B cell (primary cell): ENCODE results near the gene PGBD5. TPM values are rescaled to one million over a fixed set of nuclear protein-coding genes. Genes with fewer than 3 reads are reported as not detected.

ENCODE experiments used
- ATAC-seq: fragments of 200-7000 bp; cut with Tn5 transposase; one replicate; pipeline ENCODE4 v1.10.0; 2021; ENCODE audit warnings: low read depth, mild to moderate bottlenecking, moderate number of reproducible peaks, moderate library complexity
- CTCF ChIA-PET: fragments of 350-600 bp; sonication (Branson Sonifier 250); formaldehyde crosslinking; loops from one replicate; lab custom pipeline; 2021; ENCODE audit warnings: antibody characterized with exemption, inconsistent platforms; lab: Charles Lee
- POLR2A ChIA-PET: fragments of 350-600 bp; sonication (Branson Sonifier 250); formaldehyde crosslinking; loops from one replicate; lab custom pipeline; 2021; ENCODE audit warnings: antibody characterized with exemption; lab: Charles Lee
- DNase-seq: peaks from one replicate; pipeline ENCODE4 v3.0.0; 2013
- H2AFZ ChIP-seq: 2 replicates; pipeline ENCODE4 v1.6.1; 2012; ENCODE audit warnings: mild to moderate bottlenecking, low read depth, low read length; ENCODE audit not compliant: insufficient read depth, poor library complexity, severe bottlenecking
- H3K27ac ChIP-seq, 2 donors: 1 replicate in 1 of 2; 2 replicates in 1 of 2; pipeline ENCODE4 v1.5.1; 2012 to 2013; ENCODE audit warnings: low read length in 2 of 2, mild to moderate bottlenecking in 2 of 2, moderate library complexity in 1 of 2
- H3K27me3 ChIP-seq, 4 experiments: fragments of 200-600 bp in 1 of 4; sonication (generic) in 1 of 4; replicated peaks in 1 of 4; 1 replicate in 2 of 4; 2 replicates in 2 of 4; pipeline versions ENCODE4 v1.6.1 to v1.7.0; 2013 to 2016; ENCODE audit warnings: low read length in 3 of 4, mild to moderate bottlenecking in 2 of 4, mixed read lengths in 1 of 4, moderate library complexity in 1 of 4; ENCODE audit not compliant: insufficient read depth in 4 of 4, control insufficient read depth in 3 of 4; ENCODE audit errors: control extremely low read depth in 1 of 4
- H3K36me3 ChIP-seq, 2 experiments: replicated peaks in 1 of 2; 1 replicate in 1 of 2; 2 replicates in 1 of 2; pipeline versions ENCODE4 v1.6.1 to v1.7.1; 2013; ENCODE audit warnings: low read length in 1 of 2; ENCODE audit not compliant: insufficient read depth in 2 of 2, control insufficient read depth in 1 of 2; ENCODE audit errors: control extremely low read depth in 1 of 2, extremely low read depth in 1 of 2
- H3K4me1 ChIP-seq, 2 donors: fragments of 200-600 bp in 1 of 2; sonication (generic) in 1 of 2; 1 replicate in 1 of 2; 2 replicates in 1 of 2; pipeline versions ENCODE4 v1.5.1 to v1.6.1; 2013 to 2017; ENCODE audit warnings: low read length in 2 of 2; ENCODE audit not compliant: control insufficient read depth in 2 of 2, insufficient read depth in 2 of 2
- H3K4me2 ChIP-seq: replicated peaks from 2 replicates; pipeline ENCODE3; 2012; ENCODE audit warnings: mild to moderate bottlenecking, low read depth, low read length; ENCODE audit not compliant: poor library complexity, severe bottlenecking
- H3K4me3 ChIP-seq, 5 experiments: fragments of 200-600 bp in 1 of 5; sonication (generic) in 1 of 5; 1 replicate in 3 of 5; 2 replicates in 2 of 5; pipeline versions ENCODE4 v1.5.1 to v1.7.0; 2011 to 2016; ENCODE audit warnings: low read length in 4 of 5, mild to moderate bottlenecking in 4 of 5, low read depth in 2 of 5, control low read depth in 1 of 5, moderate library complexity in 1 of 5; ENCODE audit not compliant: insufficient read depth in 1 of 5; ENCODE audit errors: control extremely low read depth in 1 of 5, extremely low read depth in 1 of 5
- H3K79me2 ChIP-seq: fragments of 200-600 bp; sonication (generic); one replicate; pipeline ENCODE4 v1.6.0; 2016; ENCODE audit warnings: low read length; ENCODE audit not compliant: control insufficient read depth, insufficient read depth
- H3K9ac ChIP-seq: fragments of 200-600 bp; sonication (generic); 2 replicates; pipeline ENCODE4 v1.6.1; 2017; ENCODE audit warnings: mild to moderate bottlenecking, low read length, moderate library complexity
- H3K9me3 ChIP-seq, 3 donors: one replicate each; pipeline versions ENCODE4 v1.6.1 to v1.7.1; 2013; ENCODE audit warnings: low read length in 2 of 3; ENCODE audit not compliant: control insufficient read depth in 2 of 3, insufficient read depth in 1 of 3; ENCODE audit errors: control extremely low read depth in 1 of 3
- H4K20me1 ChIP-seq: 2 replicates; pipeline ENCODE4 v1.6.0; 2012; ENCODE audit warnings: mild to moderate bottlenecking, low read length; ENCODE audit not compliant: insufficient read depth, control insufficient read depth, poor library complexity, severe bottlenecking
- H3K27ac Mint-ChIP-seq: one replicate; pipeline ENCODE4 v1.8.0; 2021; ENCODE audit warnings: mixed read lengths
- H3K27me3 Mint-ChIP-seq: one replicate; pipeline ENCODE4 v1.8.0; 2021; ENCODE audit warnings: mixed read lengths
- H3K4me1 Mint-ChIP-seq: one replicate; pipeline ENCODE4 v1.8.0; 2021; ENCODE audit warnings: mixed read lengths
- H3K4me3 Mint-ChIP-seq: one replicate; pipeline ENCODE4 v1.8.0; 2021; ENCODE audit warnings: mixed read lengths
- H3K9me3 Mint-ChIP-seq: one replicate; pipeline ENCODE4 v1.8.0; 2022; ENCODE audit warnings: mixed read lengths; ENCODE audit not compliant: insufficient read depth
- EZH2 ChIP-seq: IDR thresholded peaks from 2 replicates; pipeline ENCODE4 v1.6.1; 2012; ENCODE audit warnings: borderline replicate concordance, low read depth, mild to moderate bottlenecking, moderate library complexity, low read length; ENCODE audit not compliant: insufficient read depth, poor library complexity, severe bottlenecking
- WGBS: methylation state at CpG from one replicate; pipeline ENCODE4 v1.1.5; 2013; ENCODE audit warnings: missing lambda C conversion rate; ENCODE audit not compliant: insufficient coverage; 5-methylcytosine and 5-hydroxymethylcytosine counted together
- intact Hi-C: fragments of 100-400 bp; cut with micrococcal nuclease; formaldehyde crosslinking; loops from one replicate; pipeline ENCODE4 v1.10.0; 2022
- polyA plus RNA-seq: library from polyadenylated mRNA; depleted of rRNA; stranded (reverse); fragments of >200 nt; gene quantifications from 2 replicates; pipeline ENCODE4 v1.2.3, GENCODE V29; 2012
- total RNA-seq, 2 donors: library from RNA; stranded (reverse); fragments of 120-200 nt in 1 of 2; gene quantifications; 1 replicate in 1 of 2; 2 replicates in 1 of 2; pipeline versions ENCODE4 v1.2.3 to v1.2.4, GENCODE V29; 2013 to 2022
- TF ChIP-seq, protein P1 (sequence below): fragments of 200-600 bp; IDR thresholded peaks from one replicate; pipeline ENCODE4 v1.8.0; 2022; ENCODE audit warnings: antibody characterized with exemption, mild to moderate bottlenecking

Gene PGBD5
- total and polyA plus RNA-seq, 2 donors (not counting 1 experiment from before 2014, with no cell fraction given) = 0.07 TPM; not detected in 1

DNA sequence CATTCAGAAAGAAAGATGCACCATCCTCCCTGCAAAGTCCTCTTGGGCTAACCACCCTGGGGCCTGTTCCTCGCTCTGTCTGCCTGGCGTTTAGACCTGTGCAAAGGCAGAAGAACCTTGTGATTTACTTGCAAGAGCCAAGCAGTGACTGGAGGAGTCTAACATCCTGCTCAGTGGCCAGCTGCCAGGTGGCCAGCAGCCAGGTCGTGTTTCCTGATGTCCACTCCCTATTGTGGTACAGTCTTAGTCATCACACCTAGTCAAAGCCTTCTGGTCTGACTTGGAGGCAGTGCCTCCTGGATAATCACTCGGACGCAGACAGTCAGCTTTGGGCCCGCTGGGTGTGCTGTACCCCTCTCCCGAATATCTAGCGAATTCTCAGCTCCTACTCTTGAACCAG is 118.1 kb downstream of the PGBD5 start:
- intact Hi-C loops = no loop called here
- POLR2A ChIA-PET = no interaction called here
- Histone ChIP-seq H3K4me3 (no peak overlapping the region), H3K4me1 (peaks cover 3 to 6% of the 10 kb centered on the region in 2 donors), H3K36me3 (no peaks in the 10 kb centered on the region), H2AFZ (no peak overlapping the region), H3K9me3 (no peaks in the 10 kb centered on the region), H3K9ac (no peak overlapping the region), H4K20me1 (no peaks in the 10 kb centered on the region), H3K79me2 (no peaks in the 10 kb centered on the region), H3K4me2 (no peak overlapping the region), H3K27ac (no peak overlapping the region), H3K27me3 (no peaks in the 10 kb centered on the region)
- peaks cover 29% of the 10 kb centered on the region for H3K4me1 Mint-ChIP-seq
- CTCF ChIA-PET = interaction anchor here (1.2 to 13.9 kb wide), 7 partner anchors 9 to 649 kb away, joined by 3 to 265 read pairs (median 5); no protein-coding TSS in a partner anchor
- ATAC-seq = no peak
- DNase-seq = no peak
- H3K27ac Mint-ChIP-seq = no peak overlapping the region
- H3K9me3 Mint-ChIP-seq = no peaks in the 10 kb centered on the region
- TF ChIP-seq EZH2 = no peak
- TF ChIP-seq, protein P1, sequence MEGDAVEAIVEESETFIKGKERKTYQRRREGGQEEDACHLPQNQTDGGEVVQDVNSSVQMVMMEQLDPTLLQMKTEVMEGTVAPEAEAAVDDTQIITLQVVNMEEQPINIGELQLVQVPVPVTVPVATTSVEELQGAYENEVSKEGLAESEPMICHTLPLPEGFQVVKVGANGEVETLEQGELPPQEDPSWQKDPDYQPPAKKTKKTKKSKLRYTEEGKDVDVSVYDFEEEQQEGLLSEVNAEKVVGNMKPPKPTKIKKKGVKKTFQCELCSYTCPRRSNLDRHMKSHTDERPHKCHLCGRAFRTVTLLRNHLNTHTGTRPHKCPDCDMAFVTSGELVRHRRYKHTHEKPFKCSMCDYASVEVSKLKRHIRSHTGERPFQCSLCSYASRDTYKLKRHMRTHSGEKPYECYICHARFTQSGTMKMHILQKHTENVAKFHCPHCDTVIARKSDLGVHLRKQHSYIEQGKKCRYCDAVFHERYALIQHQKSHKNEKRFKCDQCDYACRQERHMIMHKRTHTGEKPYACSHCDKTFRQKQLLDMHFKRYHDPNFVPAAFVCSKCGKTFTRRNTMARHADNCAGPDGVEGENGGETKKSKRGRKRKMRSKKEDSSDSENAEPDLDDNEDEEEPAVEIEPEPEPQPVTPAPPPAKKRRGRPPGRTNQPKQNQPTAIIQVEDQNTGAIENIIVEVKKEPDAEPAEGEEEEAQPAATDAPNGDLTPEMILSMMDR = no peak
- peaks cover 6% of the 10 kb centered on the region for H3K27me3 Mint-ChIP-seq
- WGBS = 89% methylated on average over 8 of the region's 8 CpGs
- H3K4me3 Mint-ChIP-seq = no peak overlapping the region

DNA sequence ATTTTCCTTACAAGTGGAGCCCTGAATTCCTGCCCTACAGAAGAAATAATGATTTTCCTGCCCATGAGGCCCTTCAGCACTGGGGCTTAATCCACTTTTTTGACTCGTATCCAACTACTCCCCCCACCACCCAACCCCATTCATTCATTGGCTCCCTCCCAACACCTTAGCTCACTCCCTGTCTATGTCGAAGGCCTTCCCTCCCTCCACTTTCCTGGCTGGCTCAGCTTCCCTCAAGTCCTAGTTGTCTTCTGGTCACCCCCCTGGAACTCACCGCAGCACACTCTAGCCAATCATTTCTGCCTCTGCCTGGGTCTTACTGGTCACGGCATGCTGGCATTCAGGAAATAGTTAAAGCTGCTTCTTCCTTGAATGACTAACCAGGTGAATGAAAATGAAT is 118.9 kb downstream of the PGBD5 start:
- Histone ChIP-seq H3K27ac (no peak overlapping the region), H3K4me1 (peaks cover 5 to 7% of the 10 kb centered on the region in 2 donors), H3K4me2 (no peak overlapping the region), H3K4me3 (no peak overlapping the region), H3K79me2 (no peaks in the 10 kb centered on the region), H2AFZ (no peak overlapping the region), H3K9ac (no peak overlapping the region), H3K27me3 (no peaks in the 10 kb centered on the region), H3K36me3 (no peaks in the 10 kb centered on the region), H4K20me1 (no peaks in the 10 kb centered on the region), H3K9me3 (no peaks in the 10 kb centered on the region)
- WGBS = 75% methylated on average over 2 of the region's 4 CpGs
- ATAC-seq (no peak), DNase-seq (no peak)
- TF ChIP-seq, protein P1 = no peak
- TF ChIP-seq EZH2 = no peak
- ChIA-PET CTCF (interaction anchor here (0.6 to 13.9 kb wide), 6 partner anchors 19 to 831 kb away, joined by 3 to 265 read pairs (median 10); no protein-coding TSS in a partner anchor), POLR2A (interaction anchor here (0.9 kb wide), 1 partner anchor 680 kb away, joined by 3 read pairs; no protein-coding TSS in a partner anchor)
- no peak overlapping the region for H3K4me3 Mint-ChIP-seq
- H3K27ac Mint-ChIP-seq = no peak overlapping the region
- peaks cover 38% of the 10 kb centered on the region for H3K4me1 Mint-ChIP-seq
- H3K27me3 Mint-ChIP-seq = peaks cover 4% of the 10 kb centered on the region
- H3K9me3 Mint-ChIP-seq = no peaks in the 10 kb centered on the region
- intact Hi-C loops = no loop called here
